ENCODE measurements around the gene PDE6D.

DNA sequence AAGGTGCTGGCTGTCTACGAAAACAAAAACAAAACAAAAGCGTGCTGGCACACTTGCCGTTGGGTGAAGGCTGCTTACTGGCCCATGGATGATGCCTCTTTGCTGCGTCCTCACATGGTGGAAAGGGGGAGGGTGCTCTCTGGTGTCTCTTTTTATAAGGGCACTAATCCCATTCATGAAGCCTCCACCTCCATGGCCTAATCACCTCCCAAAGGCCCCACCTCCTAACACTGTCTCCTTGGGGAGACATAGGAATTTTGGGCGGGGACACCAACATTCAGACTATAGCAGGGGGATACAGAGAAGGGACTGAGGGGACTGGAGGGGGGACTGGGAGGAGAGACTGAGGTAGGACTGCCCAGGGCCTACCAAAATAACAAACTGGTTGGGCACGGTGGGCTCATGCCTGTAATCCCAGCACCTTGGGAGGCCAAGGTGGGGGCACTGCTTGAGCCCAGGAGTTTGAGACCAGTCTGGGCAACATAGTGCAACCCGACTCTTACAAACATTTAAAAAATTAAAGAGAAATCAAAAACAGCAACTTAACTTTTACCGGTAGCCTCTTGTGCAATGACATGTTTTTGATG lies 58.3 kb downstream of the PDE6D start:
- TF ChIP-seq, protein P1, sequence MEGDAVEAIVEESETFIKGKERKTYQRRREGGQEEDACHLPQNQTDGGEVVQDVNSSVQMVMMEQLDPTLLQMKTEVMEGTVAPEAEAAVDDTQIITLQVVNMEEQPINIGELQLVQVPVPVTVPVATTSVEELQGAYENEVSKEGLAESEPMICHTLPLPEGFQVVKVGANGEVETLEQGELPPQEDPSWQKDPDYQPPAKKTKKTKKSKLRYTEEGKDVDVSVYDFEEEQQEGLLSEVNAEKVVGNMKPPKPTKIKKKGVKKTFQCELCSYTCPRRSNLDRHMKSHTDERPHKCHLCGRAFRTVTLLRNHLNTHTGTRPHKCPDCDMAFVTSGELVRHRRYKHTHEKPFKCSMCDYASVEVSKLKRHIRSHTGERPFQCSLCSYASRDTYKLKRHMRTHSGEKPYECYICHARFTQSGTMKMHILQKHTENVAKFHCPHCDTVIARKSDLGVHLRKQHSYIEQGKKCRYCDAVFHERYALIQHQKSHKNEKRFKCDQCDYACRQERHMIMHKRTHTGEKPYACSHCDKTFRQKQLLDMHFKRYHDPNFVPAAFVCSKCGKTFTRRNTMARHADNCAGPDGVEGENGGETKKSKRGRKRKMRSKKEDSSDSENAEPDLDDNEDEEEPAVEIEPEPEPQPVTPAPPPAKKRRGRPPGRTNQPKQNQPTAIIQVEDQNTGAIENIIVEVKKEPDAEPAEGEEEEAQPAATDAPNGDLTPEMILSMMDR (IDR thresholded peaks at IDR 0.05; ENCODE audit: poor library complexity), result no peak
- TF ChIP-seq EZH2phosphoT487 (IDR thresholded peaks at IDR 0.05; ENCODE audit: low read depth, severe bottlenecking, unreplicated experiment), result no peak

Data from hepatocyte (in vitro differentiated cells).